ENCODE measurements around the gene KIAA0825.

DNA sequence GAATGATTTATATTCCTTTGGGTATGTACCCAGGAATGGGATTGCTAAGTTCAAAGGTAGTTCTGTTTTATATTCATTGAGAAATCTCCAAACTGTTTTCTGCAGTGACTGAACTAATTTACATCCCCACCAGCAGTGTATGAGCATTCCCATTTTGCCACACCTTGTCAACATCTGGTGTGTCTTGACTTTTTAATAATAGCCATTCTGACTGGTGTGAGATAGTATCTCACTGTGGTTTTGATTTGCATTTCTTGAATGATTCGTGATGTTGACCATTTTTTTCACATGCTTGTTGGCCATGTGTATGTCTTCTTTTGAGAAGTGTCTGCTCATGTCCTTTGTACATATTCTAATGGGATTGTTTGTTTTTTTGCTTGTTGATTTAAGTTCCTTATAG, 421.5 kb downstream of the KIAA0825 start:
- TF ChIP-seq KAT7 (CRISPR knock-in tag; IDR thresholded peaks at IDR 0.05; ENCODE audit: borderline replicate concordance) (no peak), ZNF423 (CRISPR knock-in tag; IDR thresholded peaks at IDR 0.05) (no peak), ARID4B (CRISPR knock-in tag; IDR thresholded peaks at IDR 0.05; ENCODE audit: borderline replicate concordance) (no peak)
- TF ChIP-seq, protein P1, sequence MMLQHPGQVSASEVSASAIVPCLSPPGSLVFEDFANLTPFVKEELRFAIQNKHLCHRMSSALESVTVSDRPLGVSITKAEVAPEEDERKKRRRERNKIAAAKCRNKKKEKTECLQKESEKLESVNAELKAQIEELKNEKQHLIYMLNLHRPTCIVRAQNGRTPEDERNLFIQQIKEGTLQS (CRISPR knock-in tag; conservative IDR thresholded peaks at IDR 0.05) = no peak
- TF ChIP-seq, protein P2, sequence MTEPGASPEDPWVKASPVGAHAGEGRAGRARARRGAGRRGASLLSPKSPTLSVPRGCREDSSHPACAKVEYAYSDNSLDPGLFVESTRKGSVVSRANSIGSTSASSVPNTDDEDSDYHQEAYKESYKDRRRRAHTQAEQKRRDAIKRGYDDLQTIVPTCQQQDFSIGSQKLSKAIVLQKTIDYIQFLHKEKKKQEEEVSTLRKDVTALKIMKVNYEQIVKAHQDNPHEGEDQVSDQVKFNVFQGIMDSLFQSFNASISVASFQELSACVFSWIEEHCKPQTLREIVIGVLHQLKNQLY (CRISPR knock-in tag; IDR thresholded peaks at IDR 0.05) = no peak
- TF ChIP-seq, protein P3, sequence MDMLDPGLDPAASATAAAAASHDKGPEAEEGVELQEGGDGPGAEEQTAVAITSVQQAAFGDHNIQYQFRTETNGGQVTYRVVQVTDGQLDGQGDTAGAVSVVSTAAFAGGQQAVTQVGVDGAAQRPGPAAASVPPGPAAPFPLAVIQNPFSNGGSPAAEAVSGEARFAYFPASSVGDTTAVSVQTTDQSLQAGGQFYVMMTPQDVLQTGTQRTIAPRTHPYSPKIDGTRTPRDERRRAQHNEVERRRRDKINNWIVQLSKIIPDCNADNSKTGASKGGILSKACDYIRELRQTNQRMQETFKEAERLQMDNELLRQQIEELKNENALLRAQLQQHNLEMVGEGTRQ (CRISPR knock-in tag; IDR thresholded peaks at IDR 0.05) = no peak
